ENCODE data around the gene COX17. TPM values are rescaled to one million over a fixed set of nuclear protein-coding genes. Genes with fewer than 3 reads are reported as not detected.
A peak's percentile ranks its signal among the peaks of the same experiment; 100 is the strongest.

Gene COX17
- total RNA-seq, 5 donors from 2014 or later (not counting 1 experiment from before 2014, with no cell fraction given) = 20.5 to 33.1 (median 30.6) TPM

DNA sequence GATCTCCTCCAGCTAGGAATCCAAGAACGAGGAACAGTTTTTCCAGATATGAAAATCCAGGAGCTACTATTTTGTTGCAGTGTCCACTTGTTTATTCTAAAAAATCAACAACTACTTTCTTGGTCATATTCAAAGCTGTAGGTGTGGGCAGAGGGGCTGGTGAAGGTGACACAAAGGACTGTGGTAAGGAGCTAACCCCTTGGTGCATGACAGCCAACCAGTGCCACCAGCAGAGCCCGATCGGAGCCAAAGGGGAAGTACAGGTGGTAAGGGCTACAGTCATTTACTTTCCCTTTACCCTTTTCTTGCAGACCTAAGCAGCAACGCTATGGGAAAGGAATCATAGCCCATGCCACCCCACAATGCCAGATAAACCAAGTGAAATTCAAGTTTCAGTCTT, 48.8 kb downstream of the COX17 start:
- ATAC-seq (replicated peaks in 1 of 4) = peak in 1 of 4 experiments; percentile 67
- no peaks in the 10 kb centered on the region for H3K9me3 Mint-ChIP-seq
- no peak overlapping the region for H3K4me3 ChIP-seq (ENCODE audit: control insufficient read depth in 1 of 2, extremely low read depth in 1 of 2, low read length in 1 of 2)
- no peaks in the 10 kb centered on the region for H3K9me3 ChIP-seq
- no peak overlapping the region for H3K4me3 Mint-ChIP-seq
- peaks cover 0 to 10% of the 10 kb centered on the region in 2 experiments for H3K27me3 ChIP-seq (replicated peaks in 1 of 2; ENCODE audit: control insufficient read depth in 2 of 2, extremely low read depth in 1 of 2, insufficient read depth in 2 of 2, low read length in 1 of 2)
- ChIA-PET POLR2A (no interaction called here), CTCF (no interaction called here)
- no CpG with 5 or more reads among the region's 4 CpGs for WGBS (ENCODE audit: insufficient coverage)
- peak overlapping the region in 1 of 2 donors; percentile 39 for H3K27ac Mint-ChIP-seq
- H3K4me1 Mint-ChIP-seq = peaks cover 5 to 38% (median 13%) of the 10 kb centered on the region in 3 donors
- no peaks in the 10 kb centered on the region for H3K36me3 Mint-ChIP-seq
- DNase-seq = peak in 3 of 35 experiments; percentile 4 to 29 (median 10)
- peaks cover 0 to 14% of the 10 kb centered on the region in 2 experiments for H3K4me1 ChIP-seq (ENCODE audit: control insufficient read depth in 1 of 2, extremely low read depth in 1 of 2, insufficient read depth in 2 of 2, low read length in 2 of 2)
- H3K27ac ChIP-seq (ENCODE audit: low read length) = no peak overlapping the region
- peaks cover 3 to 5% of the 10 kb centered on the region in 2 donors for H3K27me3 Mint-ChIP-seq
- H3K36me3 ChIP-seq (ENCODE audit: control insufficient read depth in 2 of 2, extremely low read depth in 1 of 2, insufficient read depth in 1 of 2, low read length in 1 of 2) = no peaks in the 10 kb centered on the region

DNA sequence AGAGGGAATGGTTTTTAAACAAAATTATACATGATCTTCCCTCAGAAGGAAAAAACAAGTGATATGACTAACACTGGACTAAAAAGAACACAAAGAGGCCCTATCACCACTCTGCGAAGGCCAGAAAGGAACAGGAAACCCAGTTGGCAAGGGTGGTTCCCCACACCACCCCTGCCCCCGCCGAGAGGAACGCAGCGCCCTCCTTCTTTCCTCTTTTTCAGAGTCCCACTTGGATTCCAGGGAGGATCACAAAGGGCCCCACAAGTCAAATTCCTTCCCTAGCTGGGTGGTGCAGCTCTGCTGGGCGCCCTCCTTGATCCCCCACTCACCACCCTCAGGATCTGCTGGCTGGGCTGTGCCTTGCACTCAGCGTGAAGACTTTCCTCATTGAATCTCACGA, 49.7 kb downstream of the COX17 start:
- POLR2A ChIA-PET = no interaction called here
- Histone ChIP-seq H3K4me1 (ENCODE audit: control insufficient read depth in 1 of 2, extremely low read depth in 1 of 2, insufficient read depth in 2 of 2, low read length in 2 of 2) (peaks cover 0 to 14% of the 10 kb centered on the region in 2 experiments), H3K27ac (ENCODE audit: low read length) (peak overlapping the region; percentile 26), H3K36me3 (ENCODE audit: control insufficient read depth in 2 of 2, extremely low read depth in 1 of 2, insufficient read depth in 1 of 2, low read length in 1 of 2) (no peaks in the 10 kb centered on the region), H3K4me3 (ENCODE audit: control insufficient read depth in 1 of 2, extremely low read depth in 1 of 2, low read length in 1 of 2) (no peak overlapping the region), H3K9me3 (no peaks in the 10 kb centered on the region), H3K27me3 (replicated peaks in 1 of 2; ENCODE audit: control insufficient read depth in 2 of 2, extremely low read depth in 1 of 2, insufficient read depth in 2 of 2, low read length in 1 of 2) (peaks cover 0 to 10% of the 10 kb centered on the region in 2 experiments)
- 27% methylated on average over 8 of the region's 8 CpGs for WGBS (ENCODE audit: insufficient coverage)
- H3K27me3 Mint-ChIP-seq = peaks cover 3 to 5% of the 10 kb centered on the region in 2 donors
- peak overlapping the region in 1 of 2 donors; percentile 32 for H3K27ac Mint-ChIP-seq
- H3K4me3 Mint-ChIP-seq = peak overlapping the region in 1 of 3 donors; percentile 7
- CTCF ChIA-PET = no interaction called here
- DNase-seq = peak in 2 of 35 experiments; percentile 15 to 33
- peaks cover 5 to 38% (median 13%) of the 10 kb centered on the region in 3 donors for H3K4me1 Mint-ChIP-seq
- no peaks in the 10 kb centered on the region for H3K9me3 Mint-ChIP-seq
- ATAC-seq (replicated peaks in 1 of 4) = peak in 1 of 4 experiments; percentile 62
- no peaks in the 10 kb centered on the region for H3K36me3 Mint-ChIP-seq

DNA sequence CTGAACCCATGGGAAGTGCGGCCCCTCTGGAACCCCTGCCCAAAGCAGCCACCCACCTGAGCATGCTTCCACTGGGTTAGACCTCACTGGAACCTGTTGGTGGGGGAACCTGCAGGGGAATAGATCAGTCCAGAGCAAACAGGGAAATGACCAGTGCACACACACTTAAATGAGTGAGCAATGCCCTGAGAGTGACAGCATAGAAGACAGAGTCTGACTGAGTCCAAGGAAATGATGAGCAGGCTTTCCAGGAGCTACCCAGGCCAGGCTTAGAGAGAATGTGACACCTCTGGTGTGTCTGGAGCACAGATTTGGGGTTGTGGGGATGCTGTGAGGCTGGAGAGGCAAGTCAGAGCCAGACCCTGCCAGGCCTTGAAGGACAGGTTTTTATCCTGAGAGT, 51.0 kb downstream of the COX17 start:
- H3K4me1 ChIP-seq (ENCODE audit: control insufficient read depth in 1 of 2, extremely low read depth in 1 of 2, insufficient read depth in 2 of 2, low read length in 2 of 2) = peaks cover 0 to 14% of the 10 kb centered on the region in 2 experiments
- POLR2A ChIA-PET = no interaction called here
- WGBS (ENCODE audit: insufficient coverage) = 80% methylated on average over 1 of the region's 1 CpG

DNA sequence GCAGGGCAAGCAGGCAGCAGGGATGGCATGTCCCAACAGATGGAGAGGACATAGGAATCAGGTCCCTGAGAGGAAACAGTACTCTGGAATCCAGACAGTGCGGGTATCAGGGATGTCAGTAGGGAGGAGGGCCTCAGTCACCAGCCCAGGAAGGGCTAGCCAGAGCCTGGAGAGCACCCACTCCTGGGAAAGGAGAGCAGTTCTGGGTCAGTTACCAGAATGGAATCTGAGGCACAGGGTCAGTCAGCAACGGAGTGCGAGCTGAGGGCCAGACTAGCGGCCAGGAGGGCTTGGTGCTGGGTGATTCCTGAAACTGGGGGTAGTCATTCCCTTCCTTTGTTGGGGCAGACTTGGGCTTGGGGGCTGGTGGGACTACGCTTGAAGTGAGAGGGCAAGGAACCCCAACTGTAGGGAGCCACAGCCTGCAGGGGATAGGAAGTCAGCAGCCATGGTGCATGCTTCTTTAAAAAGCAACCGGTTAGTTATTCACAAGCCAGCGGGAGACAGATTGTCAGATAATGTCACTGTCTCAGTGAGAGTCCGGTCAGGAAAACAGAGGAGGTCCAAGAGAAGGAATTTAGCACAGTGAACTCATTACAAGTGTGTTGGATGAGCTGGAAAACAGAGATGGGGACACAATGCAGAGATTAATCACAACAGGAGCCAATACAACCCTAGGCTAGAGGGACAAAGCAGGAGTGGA, 51.6 kb downstream of the COX17 start:
- Histone ChIP-seq H3K27me3 (replicated peaks in 1 of 2; ENCODE audit: control insufficient read depth in 2 of 2, extremely low read depth in 1 of 2, insufficient read depth in 2 of 2, low read length in 1 of 2) (peaks cover 0 to 12% of the 10 kb centered on the region in 2 experiments), H3K4me1 (ENCODE audit: control insufficient read depth in 1 of 2, extremely low read depth in 1 of 2, insufficient read depth in 2 of 2, low read length in 2 of 2) (peaks cover 0 to 14% of the 10 kb centered on the region in 2 experiments), H3K9me3 (no peaks in the 10 kb centered on the region), H3K4me3 (ENCODE audit: control insufficient read depth in 1 of 2, extremely low read depth in 1 of 2, low read length in 1 of 2) (no peak overlapping the region), H3K27ac (ENCODE audit: low read length) (no peak overlapping the region), H3K36me3 (ENCODE audit: control insufficient read depth in 2 of 2, extremely low read depth in 1 of 2, insufficient read depth in 1 of 2, low read length in 1 of 2) (no peaks in the 10 kb centered on the region)
- CTCF ChIA-PET = no interaction called here
- POLR2A ChIA-PET = no interaction called here
- Mint-ChIP-seq H3K27me3 (peaks cover 5% of the 10 kb centered on the region in 2 donors), H3K27ac (no peak overlapping the region), H3K9me3 (no peaks in the 10 kb centered on the region), H3K36me3 (no peaks in the 10 kb centered on the region), H3K4me1 (peaks cover 5 to 38% (median 13%) of the 10 kb centered on the region in 3 donors), H3K4me3 (no peak overlapping the region)
- WGBS (ENCODE audit: insufficient coverage) = 95% methylated on average over 8 of the region's 8 CpGs
- ATAC-seq (replicated peaks in 1 of 4) (no peak), DNase-seq (no peak)

More for the DNA sequence above, 51.0 kb downstream of the COX17 start:
- Mint-ChIP-seq H3K36me3 (no peaks in the 10 kb centered on the region), H3K27me3 (peaks cover 3 to 5% of the 10 kb centered on the region in 2 donors), H3K9me3 (no peaks in the 10 kb centered on the region), H3K27ac (peak overlapping the region in 1 of 2 donors; percentile 66), H3K4me1 (peaks cover 5 to 38% (median 13%) of the 10 kb centered on the region in 3 donors), H3K4me3 (no peak overlapping the region)
- CTCF ChIA-PET = interaction anchor here (0.5 to 0.6 kb wide), 2 partner anchors 66 to 901 kb away, joined by 4 to 6 read pairs; no protein-coding TSS in a partner anchor
- no peaks in the 10 kb centered on the region for H3K9me3 ChIP-seq
- no peak for DNase-seq
- no peak overlapping the region for H3K4me3 ChIP-seq (ENCODE audit: control insufficient read depth in 1 of 2, extremely low read depth in 1 of 2, low read length in 1 of 2)
- H3K27me3 ChIP-seq (replicated peaks in 1 of 2; ENCODE audit: control insufficient read depth in 2 of 2, extremely low read depth in 1 of 2, insufficient read depth in 2 of 2, low read length in 1 of 2) = peaks cover 0 to 10% of the 10 kb centered on the region in 2 experiments
- ATAC-seq (replicated peaks in 1 of 4) = no peak
- no peak overlapping the region for H3K27ac ChIP-seq (ENCODE audit: low read length)
- H3K36me3 ChIP-seq (ENCODE audit: control insufficient read depth in 2 of 2, extremely low read depth in 1 of 2, insufficient read depth in 1 of 2, low read length in 1 of 2) = no peaks in the 10 kb centered on the region

DNA sequence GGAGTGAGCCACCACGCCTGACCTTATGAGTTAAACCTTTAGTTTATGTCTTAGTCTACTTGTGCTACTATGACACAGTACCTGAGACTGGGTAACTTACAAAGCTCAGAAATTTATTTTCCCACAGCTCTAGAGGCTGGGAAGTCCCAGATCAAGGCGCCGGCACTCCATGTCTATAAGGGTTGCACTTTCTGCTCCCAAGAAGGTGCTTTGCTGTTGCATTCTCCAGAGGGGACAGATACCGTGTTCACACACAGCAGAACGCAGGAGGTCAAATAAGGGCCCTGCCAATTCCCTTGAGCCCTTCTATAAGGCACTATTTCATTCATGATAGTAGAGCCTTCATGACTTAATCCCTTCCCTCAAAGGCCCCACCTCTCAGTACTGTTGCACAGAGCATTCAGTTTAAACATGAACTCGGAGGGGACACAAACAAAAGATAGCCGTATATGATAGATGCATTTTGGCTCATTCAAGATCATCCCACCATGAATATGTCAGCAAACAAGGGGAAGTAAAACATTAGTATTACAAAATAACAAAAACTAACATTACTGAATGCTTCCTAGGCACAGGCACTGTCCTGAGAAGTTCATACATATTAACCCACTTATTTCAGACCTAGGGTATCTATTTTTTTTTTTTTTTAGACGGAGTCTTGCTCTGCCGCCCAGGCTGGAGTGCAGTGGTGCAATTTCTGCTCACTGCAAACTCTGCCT, 53.0 kb downstream of the COX17 start:
- ATAC-seq (replicated peaks in 1 of 4) (no peak), DNase-seq (no peak)
- H3K4me1 ChIP-seq (ENCODE audit: control insufficient read depth in 1 of 2, extremely low read depth in 1 of 2, insufficient read depth in 2 of 2, low read length in 2 of 2) = peaks cover 0 to 14% of the 10 kb centered on the region in 2 experiments
- H3K4me3 ChIP-seq (ENCODE audit: control insufficient read depth in 1 of 2, extremely low read depth in 1 of 2, low read length in 1 of 2) = no peak overlapping the region
- ChIA-PET POLR2A (no interaction called here), CTCF (no interaction called here)
- H3K27ac ChIP-seq (ENCODE audit: low read length) = no peak overlapping the region
- Mint-ChIP-seq H3K4me3 (no peak overlapping the region), H3K27ac (no peak overlapping the region), H3K9me3 (no peaks in the 10 kb centered on the region), H3K36me3 (no peaks in the 10 kb centered on the region), H3K4me1 (peaks cover 5 to 35% (median 13%) of the 10 kb centered on the region in 3 donors), H3K27me3 (peaks cover 5 to 15% of the 10 kb centered on the region in 2 donors)
- H3K36me3 ChIP-seq (ENCODE audit: control insufficient read depth in 2 of 2, extremely low read depth in 1 of 2, insufficient read depth in 1 of 2, low read length in 1 of 2) = no peaks in the 10 kb centered on the region
- H3K27me3 ChIP-seq (replicated peaks in 1 of 2; ENCODE audit: control insufficient read depth in 2 of 2, extremely low read depth in 1 of 2, insufficient read depth in 2 of 2, low read length in 1 of 2) = peaks cover 0 to 15% of the 10 kb centered on the region in 2 experiments
- WGBS (ENCODE audit: insufficient coverage) = 81% methylated on average over 4 of the region's 9 CpGs
- H3K9me3 ChIP-seq = no peaks in the 10 kb centered on the region

DNA sequence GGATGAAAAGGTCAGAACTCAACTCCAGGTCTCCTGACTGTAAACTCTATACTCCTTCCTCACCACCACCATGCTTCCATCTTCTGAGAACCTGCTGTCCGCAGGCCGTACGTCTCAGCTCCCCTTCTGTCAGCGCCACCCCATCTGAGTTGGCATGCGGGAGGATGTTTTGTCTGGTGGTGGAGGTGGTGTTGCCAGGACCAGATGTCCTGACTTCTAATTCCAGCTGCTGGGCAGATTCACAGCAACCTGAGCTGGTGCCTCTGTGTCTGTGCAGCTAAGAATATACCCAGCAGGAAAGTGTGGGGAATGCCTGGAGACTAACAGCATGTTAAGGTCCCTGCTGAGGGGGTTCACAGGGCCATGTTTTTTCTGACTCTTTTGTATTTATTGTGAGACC, 56.3 kb downstream of the COX17 start:
- Histone ChIP-seq H3K4me3 (ENCODE audit: control insufficient read depth in 1 of 2, extremely low read depth in 1 of 2, low read length in 1 of 2) (no peak overlapping the region), H3K27ac (ENCODE audit: low read length) (no peak overlapping the region), H3K27me3 (replicated peaks in 1 of 2; ENCODE audit: control insufficient read depth in 2 of 2, extremely low read depth in 1 of 2, insufficient read depth in 2 of 2, low read length in 1 of 2) (peaks cover 0 to 15% of the 10 kb centered on the region in 2 experiments), H3K9me3 (no peaks in the 10 kb centered on the region), H3K36me3 (ENCODE audit: control insufficient read depth in 2 of 2, extremely low read depth in 1 of 2, insufficient read depth in 1 of 2, low read length in 1 of 2) (no peaks in the 10 kb centered on the region), H3K4me1 (ENCODE audit: control insufficient read depth in 1 of 2, extremely low read depth in 1 of 2, insufficient read depth in 2 of 2, low read length in 2 of 2) (no peaks in the 10 kb centered on the region)
- POLR2A ChIA-PET = no interaction called here
- Mint-ChIP-seq H3K36me3 (no peaks in the 10 kb centered on the region), H3K9me3 (no peaks in the 10 kb centered on the region), H3K4me1 (peaks cover 0 to 6% (median 0%) of the 10 kb centered on the region in 3 donors), H3K27me3 (peaks cover 2 to 18% of the 10 kb centered on the region in 2 donors), H3K4me3 (no peak overlapping the region), H3K27ac (no peak overlapping the region)
- CTCF ChIA-PET = interaction anchor here in 1 of 2 donors (0.6 kb wide), 1 partner anchor 358 kb away, joined by 3 read pairs; no protein-coding TSS in a partner anchor
- no peak for ATAC-seq (replicated peaks in 1 of 4)
- WGBS (ENCODE audit: insufficient coverage) = 100% methylated on average over 1 of the region's 5 CpGs
- no peak for DNase-seq

Measured in T-cell (primary cell).